A673 (cell line): ENCODE data around the gene SIN3B.

Source experiments
- CTCF ChIP-seq: fragments of 300-800, 200-600 bp; sonication (generic); conservative IDR thresholded peaks from 2 replicates; pipeline ENCODE4 v1.5.1; 2017; ENCODE audit warnings: low read depth, mild to moderate bottlenecking, antibody characterized with exemption, low read length, moderate library complexity, mixed read lengths
- EZH2 ChIP-seq: fragments of 200-600 bp; sonication (generic); IDR thresholded peaks from 2 replicates; pipeline ENCODE4 v1.6.1; 2017; ENCODE audit warnings: borderline replicate concordance, low read depth, mild to moderate bottlenecking, mixed read lengths, antibody characterized with exemption, low read length; ENCODE audit not compliant: poor library complexity, severe bottlenecking

GRCh38 chr19:16928351-16928750, 99.2 kb downstream of the SIN3B start:
- TF ChIP-seq CTCF, result no peak
- no peak for TF ChIP-seq EZH2
